Fibroblast of skin of abdomen (primary cell): Measurements from ENCODE around the gene ZDHHC3.

Source experiments
- DNase-seq: peaks from one replicate; pipeline ENCODE4 v3.0.0-alpha.2; 2013

Gene ZDHHC3

GRCh38 chr3:44892689-44893088 is 83.3 kb downstream of the ZDHHC3 start:
- DNase-seq: peak; percentile 28

GRCh38 chr3:44890852-44891251 is 85.1 kb downstream of the ZDHHC3 start:
- no peak for DNase-seq

GRCh38 chr3:44890258-44890657 is 85.7 kb downstream of the ZDHHC3 start:
- DNase-seq: peak; percentile 14

- no peak for DNase-seq
Measured at GRCh38 chr3:44887101-44887500, 88.9 kb downstream of the ZDHHC3 start.

GRCh38 chr3:44886561-44886960 is 89.4 kb downstream of the ZDHHC3 start:
- DNase-seq: no peak

GRCh38 chr3:44885618-44886017 is 90.4 kb downstream of the ZDHHC3 start:
- DNase-seq: peak; percentile 94

- peak; percentile 97 for DNase-seq
Measured at GRCh38 chr3:44883999-44884431, 92.0 kb downstream of the ZDHHC3 start.

GRCh38 chr3:44883213-44883955 is 92.6 kb downstream of the ZDHHC3 start:
- DNase-seq: no peak

GRCh38 chr3:44880284-44880683 is 95.7 kb downstream of the ZDHHC3 start:
- no peak for DNase-seq

- DNase-seq: no peak
Measured at GRCh38 chr3:44877333-44877732, 98.6 kb downstream of the ZDHHC3 start.

- no peak for DNase-seq
Measured at GRCh38 chr3:44875596-44875995, 100.4 kb downstream of the ZDHHC3 start.
